Smooth muscle cell (in vitro differentiated cells): Measurements from ENCODE around the gene NT5C3B. TPM values are rescaled to one million over a fixed set of nuclear protein-coding genes. Genes with fewer than 3 reads are reported as not detected.

ENCODE experiments used
- DNase-seq: peaks from one replicate; lab custom pipeline; 2025; ENCODE audit not compliant: unreplicated experiment; lab: John Stamatoyannopoulos, UW
- H2AFZ ChIP-seq: fragments of 200-600 bp; sonication (generic); 2 replicates; pipeline ENCODE4 v1.6.0; 2016; ENCODE audit warnings: antibody characterized with exemption, low read depth, mild to moderate bottlenecking
- H3F3A ChIP-seq: fragments of 200-600 bp; sonication (generic); 2 replicates; pipeline ENCODE4 v1.6.0; 2017; ENCODE audit warnings: antibody characterized with exemption, low read depth
- H3K27ac ChIP-seq: fragments of 200-600 bp; sonication (generic); 2 replicates; pipeline ENCODE4 v1.5.1; 2016; ENCODE audit warnings: low read depth, mild to moderate bottlenecking
- H3K27me3 ChIP-seq: fragments of 200-600 bp; sonication (generic); 2 replicates; pipeline ENCODE4 v1.6.1; 2016; ENCODE audit warnings: low read depth, mild to moderate bottlenecking
- H3K36me3 ChIP-seq: fragments of 200-600 bp; sonication (generic); 2 replicates; pipeline ENCODE4 v1.5.1; 2016; ENCODE audit warnings: low read depth
- H3K4me1 ChIP-seq: fragments of 200-600 bp; sonication (generic); 2 replicates; pipeline ENCODE4 v1.5.1; 2016; ENCODE audit warnings: low read depth
- H3K4me2 ChIP-seq: fragments of 200-600 bp; sonication (generic); 2 replicates; pipeline ENCODE4 v1.6.0; 2016; ENCODE audit warnings: mild to moderate bottlenecking
- H3K4me3 ChIP-seq: fragments of 200-600 bp; sonication (generic); 2 replicates; pipeline ENCODE4 v1.5.1; 2016; ENCODE audit warnings: mild to moderate bottlenecking
- H3K79me2 ChIP-seq: fragments of 200-600 bp; sonication (generic); 2 replicates; pipeline ENCODE4 v1.6.0; 2016; ENCODE audit warnings: low read depth, mild to moderate bottlenecking
- H3K9ac ChIP-seq: fragments of 200-600 bp; sonication (generic); 2 replicates; pipeline ENCODE4 v1.6.0; 2016; ENCODE audit warnings: low read depth
- H3K9me3 ChIP-seq: fragments of 200-600 bp; sonication (generic); replicated peaks from 2 replicates; pipeline ENCODE4 v1.5.1; 2016; ENCODE audit warnings: low read depth
- H4K20me1 ChIP-seq: fragments of 200-600 bp; sonication (generic); 2 replicates; pipeline ENCODE4 v1.6.0; 2016; ENCODE audit warnings: low read depth
- WGBS: methylation state at CpG from one replicate; pipeline ENCODE4 v1.1.7; 2016; ENCODE audit warnings: low lambda C conversion rate; 5-methylcytosine and 5-hydroxymethylcytosine counted together
- polyA plus RNA-seq: library from polyadenylated mRNA; unstranded; fragments of >200 nt; fragmentation: Nextera tagmentation; extraction: Ambion mirVana; gene quantifications from 2 replicates; pipeline ENCODE4 v1.2.1, GENCODE V29; 2016
- total RNA-seq: library from RNA; depleted of rRNA; stranded (reverse); fragments of >200 nt; gene quantifications from 2 replicates; pipeline ENCODE4 v1.2.3, GENCODE V29; 2014
- TF ChIP-seq, protein P1 (sequence below): fragments of 200-600 bp; sonication (generic); IDR thresholded peaks from 2 replicates; pipeline ENCODE4 v1.5.1; 2017; ENCODE audit warnings: borderline replicate concordance, mild to moderate bottlenecking, antibody characterized with exemption; ENCODE audit not compliant: insufficient read depth, poor library complexity, severe bottlenecking

The NT5C3B gene
- total and polyA plus RNA-seq, 2 experiments from 2014 or later: 46.8 to 76.3 TPM

DNA sequence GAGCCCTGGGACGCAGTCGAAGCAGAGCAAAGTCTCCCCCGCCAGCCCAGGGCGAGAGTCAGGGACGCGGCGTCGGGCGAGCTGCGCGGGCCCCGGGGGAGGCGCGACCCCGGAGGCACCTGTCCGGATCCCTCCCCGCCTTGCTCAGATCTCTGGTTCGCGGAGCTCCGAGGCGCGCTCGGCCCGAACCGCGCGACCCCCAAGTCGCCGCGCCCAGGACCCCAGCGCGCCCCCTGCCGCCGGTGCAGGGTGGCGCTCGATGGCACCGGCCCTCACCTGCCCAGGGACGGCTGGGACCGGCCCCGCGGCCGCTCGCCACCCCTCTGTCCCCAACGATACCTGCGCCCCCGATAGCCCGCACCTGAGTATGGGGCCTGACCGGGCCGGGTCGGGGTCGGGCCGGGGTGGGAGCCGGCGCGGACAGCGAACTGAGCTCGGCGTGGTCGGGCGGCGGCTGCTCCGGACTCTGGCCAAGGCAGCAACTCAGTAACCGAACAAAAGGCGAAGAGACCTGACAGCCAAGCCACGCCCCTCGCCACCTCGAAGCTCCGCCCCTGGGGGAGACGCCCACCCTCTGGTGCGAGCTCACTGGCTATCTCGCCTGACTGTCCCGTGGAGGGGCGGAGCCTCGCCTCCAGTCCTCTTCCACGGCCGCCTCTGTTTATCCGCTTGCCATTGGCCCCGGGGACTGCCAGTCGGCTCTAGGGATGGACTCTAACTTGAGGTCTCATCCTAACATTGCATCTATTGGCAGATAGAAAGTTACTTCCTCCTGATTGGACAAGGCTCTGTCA is 49.6 kb downstream of the NT5C3B start, which contains the start of gene JUP:
TSS of gene JUP (minus strand) at position 485 of the 794 bp plus-strand sequence. CDS start 14,857 bp downstream, outside the sequence.
- Histone ChIP-seq H3K4me1 (peaks cover 22% of the 10 kb centered on the region), H3K9me3 (no peaks in the 10 kb centered on the region), H2AFZ (no peak within 1 kb of the TSS), H3K9ac (peak within 1 kb of the TSS; percentile 72), H3K27me3 (no peaks in the 10 kb centered on the region), H4K20me1 (peaks cover 40% of the 10 kb centered on the region), H3K4me2 (peak within 1 kb of the TSS; percentile 85), H3K27ac (peak within 1 kb of the TSS; percentile 70), H3F3A (peaks cover 10% of the 10 kb centered on the region), H3K79me2 (peaks cover 40% of the 10 kb centered on the region), H3K36me3 (no peaks in the 10 kb centered on the region), H3K4me3 (peak within 1 kb of the TSS; percentile 63)
- TF ChIP-seq, protein P1, sequence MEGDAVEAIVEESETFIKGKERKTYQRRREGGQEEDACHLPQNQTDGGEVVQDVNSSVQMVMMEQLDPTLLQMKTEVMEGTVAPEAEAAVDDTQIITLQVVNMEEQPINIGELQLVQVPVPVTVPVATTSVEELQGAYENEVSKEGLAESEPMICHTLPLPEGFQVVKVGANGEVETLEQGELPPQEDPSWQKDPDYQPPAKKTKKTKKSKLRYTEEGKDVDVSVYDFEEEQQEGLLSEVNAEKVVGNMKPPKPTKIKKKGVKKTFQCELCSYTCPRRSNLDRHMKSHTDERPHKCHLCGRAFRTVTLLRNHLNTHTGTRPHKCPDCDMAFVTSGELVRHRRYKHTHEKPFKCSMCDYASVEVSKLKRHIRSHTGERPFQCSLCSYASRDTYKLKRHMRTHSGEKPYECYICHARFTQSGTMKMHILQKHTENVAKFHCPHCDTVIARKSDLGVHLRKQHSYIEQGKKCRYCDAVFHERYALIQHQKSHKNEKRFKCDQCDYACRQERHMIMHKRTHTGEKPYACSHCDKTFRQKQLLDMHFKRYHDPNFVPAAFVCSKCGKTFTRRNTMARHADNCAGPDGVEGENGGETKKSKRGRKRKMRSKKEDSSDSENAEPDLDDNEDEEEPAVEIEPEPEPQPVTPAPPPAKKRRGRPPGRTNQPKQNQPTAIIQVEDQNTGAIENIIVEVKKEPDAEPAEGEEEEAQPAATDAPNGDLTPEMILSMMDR: peak; percentile 88
- WGBS: 1% methylated on average over 43 of the region's 79 CpGs
- peak; percentile 95 for DNase-seq

DNA sequence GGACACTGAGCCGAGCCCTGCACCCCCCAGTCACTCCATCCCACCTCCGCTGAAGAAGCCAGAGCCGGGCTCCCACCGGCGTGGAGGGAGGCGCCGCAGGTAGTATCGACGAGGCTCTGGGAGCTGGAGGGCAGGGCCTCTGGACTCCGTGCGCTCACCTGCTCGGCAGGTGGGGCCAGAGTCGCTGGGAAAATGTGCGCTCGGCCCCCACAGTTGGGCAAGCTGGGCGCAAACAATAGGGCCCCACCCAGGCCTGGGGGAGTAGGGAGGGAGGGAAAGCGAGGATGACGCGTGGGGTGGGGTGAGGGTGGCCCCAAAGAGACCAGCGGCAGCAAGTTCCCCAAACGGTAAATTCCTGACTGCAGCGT is 50.2 kb downstream of the NT5C3B start:
- Histone ChIP-seq H3F3A (peaks cover 10% of the 10 kb centered on the region), H3K79me2 (peaks cover 46% of the 10 kb centered on the region), H3K27me3 (no peaks in the 10 kb centered on the region), H3K4me1 (peaks cover 22% of the 10 kb centered on the region), H4K20me1 (peaks cover 44% of the 10 kb centered on the region), H3K4me3 (peak overlapping the region; percentile 63), H3K36me3 (no peaks in the 10 kb centered on the region), H3K27ac (peak overlapping the region; percentile 60), H2AFZ (no peak overlapping the region), H3K9me3 (no peaks in the 10 kb centered on the region), H3K9ac (peak overlapping the region; percentile 72), H3K4me2 (peak overlapping the region; percentile 85)
- TF ChIP-seq, protein P1: no peak
- no peak for DNase-seq
- 2% methylated on average over 19 of the region's 22 CpGs for WGBS

DNA sequence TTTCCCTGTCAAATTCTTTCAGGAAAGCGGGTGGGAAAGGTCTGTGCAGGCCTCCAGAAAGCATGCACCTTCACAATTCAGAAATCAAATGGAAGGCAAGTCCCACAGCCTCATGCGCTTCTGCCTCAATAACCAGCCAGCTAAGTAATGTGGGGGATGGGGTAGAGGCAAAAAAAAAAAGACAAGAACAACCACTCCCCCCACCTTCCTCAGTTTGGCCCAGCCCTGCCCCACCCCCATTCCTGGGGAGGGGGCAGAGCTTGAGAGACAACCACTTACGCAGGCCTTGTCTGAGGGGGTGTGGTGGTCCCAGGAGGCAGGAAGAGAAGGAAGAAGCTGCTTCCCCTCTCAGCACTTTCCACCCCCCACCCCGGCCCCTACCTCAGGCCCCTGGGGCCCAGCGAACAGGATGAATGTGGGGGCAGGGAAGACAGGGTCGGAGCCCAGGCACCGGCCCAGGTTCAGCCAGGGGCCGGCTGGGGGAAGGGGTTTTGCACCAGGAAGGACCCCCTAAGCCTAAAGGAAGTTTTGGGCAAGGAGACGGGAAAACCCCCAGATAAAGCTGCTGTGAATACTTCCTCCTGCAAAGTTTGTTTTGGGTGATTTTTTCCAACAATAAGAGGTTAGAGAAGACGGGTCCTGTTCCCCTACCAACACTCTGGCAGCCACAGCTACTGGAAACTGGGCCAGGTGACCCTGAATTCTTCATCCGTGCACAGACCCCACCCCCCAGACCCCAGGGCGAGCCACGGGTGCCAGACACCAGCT is 50.8 kb downstream of the NT5C3B start:
- peak overlapping the region; percentile 60 for H3K27ac ChIP-seq
- no peak for DNase-seq

More for the DNA sequence above, 50.8 kb downstream of the NT5C3B start:
- Histone ChIP-seq H4K20me1 (peaks cover 50% of the 10 kb centered on the region), H3K27me3 (no peaks in the 10 kb centered on the region), H2AFZ (no peak overlapping the region), H3K9ac (peak overlapping the region; percentile 72), H3K4me2 (peak overlapping the region; percentile 85), H3K79me2 (peaks cover 51% of the 10 kb centered on the region), H3K4me3 (peak overlapping the region; percentile 63), H3K4me1 (peaks cover 22% of the 10 kb centered on the region), H3K9me3 (no peaks in the 10 kb centered on the region), H3K36me3 (no peaks in the 10 kb centered on the region), H3F3A (peaks cover 10% of the 10 kb centered on the region)
- TF ChIP-seq, protein P1: no peak
- WGBS: 1% methylated on average over 13 of the region's 13 CpGs
